Neural cell (in vitro differentiated cells): ENCODE results near the gene LVRN. TPM values are rescaled to one million over a fixed set of nuclear protein-coding genes. Genes with fewer than 3 reads are reported as not detected.

Experiments used
- H2AFZ ChIP-seq: fragments of 200-600, 300-800 bp; sonication (generic), shearing (Covaris generic); 2 replicates; pipeline ENCODE4 v1.6.0; 2014; ENCODE audit warnings: low read depth, mild to moderate bottlenecking, antibody characterized with exemption, low read length, moderate library complexity
- H3F3A ChIP-seq: fragments of 200-600 bp; shearing (Covaris generic); 2 replicates; pipeline ENCODE4 v1.6.1; 2016; ENCODE audit warnings: mild to moderate bottlenecking, moderate library complexity, mixed read lengths, antibody characterized with exemption, low read length; ENCODE audit not compliant: insufficient read depth, poor library complexity, severe bottlenecking
- H3K27ac ChIP-seq: fragments of 200-600, 300-800 bp; sonication (generic), shearing (Covaris generic); 2 replicates; pipeline ENCODE4 v1.5.1; 2014; ENCODE audit warnings: mild to moderate bottlenecking, low read length, moderate library complexity
- H3K27me3 ChIP-seq: fragments of 300-800, 200-600 bp; sonication (generic), shearing (Covaris generic); 2 replicates; pipeline ENCODE4 v1.6.0; 2014; ENCODE audit warnings: mild to moderate bottlenecking, low read depth, low read length, moderate library complexity; ENCODE audit not compliant: insufficient read depth
- H3K36me3 ChIP-seq: fragments of 300-800, 200-600 bp; sonication (generic), shearing (Covaris generic); 2 replicates; pipeline ENCODE4 v1.5.1; 2014; ENCODE audit warnings: mild to moderate bottlenecking, antibody characterized with exemption, low read length, moderate library complexity; ENCODE audit not compliant: insufficient read depth
- H3K4me2 ChIP-seq: fragments of 300-800, 200-600 bp; sonication (generic), shearing (Covaris generic); 2 replicates; pipeline ENCODE4 v1.6.0; 2014; ENCODE audit warnings: mild to moderate bottlenecking, low read length
- H3K4me3 ChIP-seq: fragments of 300-800, 200-600 bp; sonication (generic), shearing (Covaris generic); 2 replicates; pipeline ENCODE4 v1.5.1; 2014; ENCODE audit warnings: mild to moderate bottlenecking, low read length, moderate library complexity
- H3K79me2 ChIP-seq: fragments of 200-600 bp; shearing (Covaris generic); replicated peaks from 2 replicates; pipeline ENCODE4 v1.6.0; 2014; ENCODE audit warnings: mild to moderate bottlenecking, low read length, moderate library complexity; ENCODE audit not compliant: insufficient read depth
- H3K9ac ChIP-seq: fragments of 300-800, 200-600 bp; sonication (generic), shearing (Covaris generic); 2 replicates; pipeline ENCODE4 v1.6.1; 2016; ENCODE audit warnings: mild to moderate bottlenecking, low read length, mixed read lengths
- H3K9me2 ChIP-seq: fragments of 200-600 bp; shearing (Covaris generic); 2 replicates; pipeline ENCODE4 v1.6.1; 2016; ENCODE audit warnings: mild to moderate bottlenecking, low read length, mixed read lengths; ENCODE audit not compliant: insufficient read depth
- H3K9me3 ChIP-seq: fragments of 200-600, 300-800 bp; sonication (generic), shearing (Covaris generic); 2 replicates; pipeline ENCODE4 v1.6.1; 2016; ENCODE audit warnings: mild to moderate bottlenecking, mixed run types, low read length, moderate library complexity, mixed read lengths
- H4K20me1 ChIP-seq: fragments of 200-600 bp; shearing (Covaris generic); 2 replicates; pipeline ENCODE4 v1.6.1; 2016; ENCODE audit warnings: mild to moderate bottlenecking, mixed run types; ENCODE audit not compliant: insufficient read depth
- CTCF ChIP-seq: fragments of 450-650 bp; IDR thresholded peaks from 2 replicates; pipeline ENCODE4 v1.5.1; 2014; ENCODE audit warnings: antibody characterized with exemption, mild to moderate bottlenecking, moderate library complexity; ENCODE audit not compliant: poor library complexity, severe bottlenecking
- EP300 ChIP-seq: fragments of 450-650 bp; conservative IDR thresholded peaks from 2 replicates; pipeline ENCODE4 v1.6.1; 2014; ENCODE audit warnings: antibody characterized with exemption, mild to moderate bottlenecking, moderate library complexity; ENCODE audit not compliant: poor library complexity, severe bottlenecking
- EZH2 ChIP-seq: fragments of 200-600, 300-800 bp; shearing (Covaris generic), sonication (generic); IDR thresholded peaks from 2 replicates; pipeline ENCODE4 v1.6.1; 2014; ENCODE audit warnings: antibody characterized with exemption, low read length, borderline replicate concordance, mild to moderate bottlenecking; ENCODE audit not compliant: insufficient read depth, poor library complexity, severe bottlenecking
- MXI1 ChIP-seq: fragments of 450-650 bp; conservative IDR thresholded peaks from 2 replicates; pipeline ENCODE4 v1.6.1; 2014; ENCODE audit warnings: antibody characterized with exemption, mild to moderate bottlenecking; ENCODE audit not compliant: poor library complexity, severe bottlenecking
- POLR2AphosphoS5 ChIP-seq: IDR thresholded peaks from 2 replicates; pipeline ENCODE4 v1.6.1; 2012
- RAD21 ChIP-seq: fragments of 450-650 bp; conservative IDR thresholded peaks from 2 replicates; pipeline ENCODE4 v1.6.1; 2014; ENCODE audit warnings: antibody characterized with exemption, mild to moderate bottlenecking, moderate library complexity
- REST ChIP-seq: IDR thresholded peaks from 2 replicates; pipeline ENCODE4 v1.6.1; 2012; ENCODE audit warnings: borderline replicate concordance
- SMC3 ChIP-seq: fragments of 450-650 bp; conservative IDR thresholded peaks from 2 replicates; pipeline ENCODE4 v1.6.1; 2014; ENCODE audit warnings: antibody characterized with exemption, mild to moderate bottlenecking, moderate library complexity; ENCODE audit not compliant: poor library complexity
- TAF1 ChIP-seq: IDR thresholded peaks from 2 replicates; pipeline ENCODE4 v1.6.1; 2012; ENCODE audit warnings: low read depth
- polyA plus RNA-seq: library from polyadenylated mRNA; depleted of rRNA; stranded (reverse); fragments of >200 nt; gene quantifications from 2 replicates; pipeline ENCODE4 v1.2.3, GENCODE V29; 2014

The LVRN gene
- polyA plus RNA-seq, 1 donor from 2014 or later = 3.5 TPM

GRCh38 chr5:116013936-116014335 is 51.7 kb downstream of the LVRN start:
- Histone ChIP-seq H3K36me3 (no peaks in the 10 kb centered on the region), H3K4me3 (no peak overlapping the region), H2AFZ (no peak overlapping the region), H3K27ac (no peak overlapping the region), H3K9me2 (no peaks in the 10 kb centered on the region), H3K9me3 (no peaks in the 10 kb centered on the region), H3K79me2 (no peaks in the 10 kb centered on the region), H3K27me3 (no peaks in the 10 kb centered on the region), H3F3A (no peaks in the 10 kb centered on the region), H3K9ac (no peak overlapping the region), H3K4me2 (no peak overlapping the region), H4K20me1 (no peaks in the 10 kb centered on the region)
- no peak for TF ChIP-seq RAD21

- Histone ChIP-seq H3K4me2 (no peak overlapping the region), H3F3A (no peaks in the 10 kb centered on the region), H3K27me3 (no peaks in the 10 kb centered on the region), H3K9ac (no peak overlapping the region), H3K79me2 (no peaks in the 10 kb centered on the region), H3K4me3 (no peak overlapping the region), H3K9me3 (no peaks in the 10 kb centered on the region), H2AFZ (no peak overlapping the region), H4K20me1 (no peaks in the 10 kb centered on the region), H3K27ac (no peak overlapping the region), H3K36me3 (no peaks in the 10 kb centered on the region), H3K9me2 (no peaks in the 10 kb centered on the region)
- TF ChIP-seq SMC3 (no peak), REST (no peak), POLR2AphosphoS5 (no peak), EP300 (no peak)
These were observed 61.3 kb downstream of the LVRN start for GRCh38 chr5:116023619-116024018.

- no peak overlapping the region for H3K4me3 ChIP-seq
- H3K9ac ChIP-seq = no peak overlapping the region
- no peaks in the 10 kb centered on the region for H3F3A ChIP-seq
- H3K27me3 ChIP-seq = no peaks in the 10 kb centered on the region
- no peak overlapping the region for H3K4me2 ChIP-seq
- H3K36me3 ChIP-seq = no peaks in the 10 kb centered on the region
- no peaks in the 10 kb centered on the region for H4K20me1 ChIP-seq
- no peak overlapping the region for H3K27ac ChIP-seq
- TF ChIP-seq MXI1 = no peak
- no peak for TF ChIP-seq SMC3
- TF ChIP-seq CTCF = no peak
- no peak for TF ChIP-seq EZH2
- no peak for TF ChIP-seq REST
- no peak for TF ChIP-seq RAD21
- no peak for TF ChIP-seq POLR2AphosphoS5
- no peak for TF ChIP-seq EP300
- TF ChIP-seq TAF1 = no peak
- H3K79me2 ChIP-seq = no peaks in the 10 kb centered on the region
- H2AFZ ChIP-seq = no peak overlapping the region
- H3K9me3 ChIP-seq = no peaks in the 10 kb centered on the region
- no peaks in the 10 kb centered on the region for H3K9me2 ChIP-seq
These were observed 63.6 kb downstream of the LVRN start for GRCh38 chr5:116025866-116026265.
